Endodermal cell (in vitro differentiated cells): ENCODE data around the gene CEBPB. TPM values are rescaled to one million over a fixed set of nuclear protein-coding genes. Genes with fewer than 3 reads are reported as not detected.

Experiments used
- DNase-seq: peaks from one replicate; pipeline ENCODE4 v3.0.0-alpha.2; 2017
- H3K27ac ChIP-seq: 2 replicates; pipeline ENCODE4 v1.5.1; 2013; ENCODE audit warnings: mild to moderate bottlenecking, low read depth, low read length, moderate library complexity
- H3K27me3 ChIP-seq: 2 replicates; pipeline ENCODE4 v1.6.1; 2013; ENCODE audit warnings: mild to moderate bottlenecking, low read length, moderate library complexity; ENCODE audit not compliant: insufficient read depth, control insufficient read depth, poor library complexity, severe bottlenecking
- H3K36me3 ChIP-seq: 2 replicates; pipeline ENCODE4 v1.7.0; 2013; ENCODE audit warnings: mild to moderate bottlenecking, low read length, moderate library complexity; ENCODE audit not compliant: control insufficient read depth, insufficient read depth
- H3K4me1 ChIP-seq: one replicate; pipeline ENCODE4 v1.7.0; 2013; ENCODE audit warnings: low read length; ENCODE audit not compliant: control insufficient read depth, insufficient read depth
- H3K4me3 ChIP-seq: 2 replicates; pipeline ENCODE4 v1.5.1; 2013; ENCODE audit warnings: mild to moderate bottlenecking, low read length, moderate library complexity
- H3K9ac ChIP-seq: 2 replicates; pipeline ENCODE4 v1.6.1; 2013; ENCODE audit warnings: mild to moderate bottlenecking, low read length, moderate library complexity; ENCODE audit not compliant: poor library complexity, severe bottlenecking; ENCODE audit errors: extremely low read depth
- H3K9me3 ChIP-seq: 2 replicates; pipeline ENCODE4 v1.6.1; 2013; ENCODE audit warnings: mild to moderate bottlenecking, low read length, moderate library complexity; ENCODE audit not compliant: control insufficient read depth
- H3K27ac Mint-ChIP-seq: 2 replicates; pipeline ENCODE4 v1.8.0; 2020; ENCODE audit warnings: mixed read lengths
- H3K27me3 Mint-ChIP-seq: 2 replicates; pipeline ENCODE4 v1.8.0; 2021; ENCODE audit warnings: mild to moderate bottlenecking, mixed read lengths; ENCODE audit not compliant: insufficient read depth
- H3K36me3 Mint-ChIP-seq: 2 replicates; pipeline ENCODE4 v1.8.0; 2020; ENCODE audit warnings: low read depth, mixed read lengths
- H3K4me1 Mint-ChIP-seq: 2 replicates; pipeline ENCODE4 v1.8.0; 2020; ENCODE audit warnings: mixed read lengths
- H3K4me3 Mint-ChIP-seq: 2 replicates; pipeline ENCODE4 v1.8.0; 2020; ENCODE audit warnings: mild to moderate bottlenecking, moderate library complexity, mixed read lengths
- H3K9me3 Mint-ChIP-seq: 2 replicates; pipeline ENCODE4 v1.8.0; 2020; ENCODE audit warnings: mild to moderate bottlenecking, mixed read lengths
- WGBS, 2 experiments: methylation state at CpG; one replicate each; pipeline versions ENCODE4 v1.1.5 to v1.1.7; 2013; ENCODE audit warnings: missing lambda C conversion rate in 2 of 2, mixed read lengths in 1 of 2; ENCODE audit not compliant: insufficient coverage in 1 of 2, insufficient read length in 1 of 2; 5-methylcytosine and 5-hydroxymethylcytosine counted together
- total RNA-seq, 2 donors: library from RNA; stranded (reverse); fragmentation: NEBNext Ultra II Directional in 1 of 2; extraction: Animal tissue kit (Norgen Biotek cat#: 25700) in 1 of 2; gene quantifications; 2 replicates in 1 of 2; 3 replicates in 1 of 2; pipeline ENCODE4 v1.2.1, GENCODE V29; 2021
- TF ChIP-seq, protein P1 (sequence below): fragments of 200-600 bp; sonication (generic); conservative IDR thresholded peaks from 2 replicates; pipeline ENCODE4 v1.5.0; 2021; ENCODE audit warnings: antibody characterized with exemption, mild to moderate bottlenecking

Gene CEBPB
- total RNA-seq, 2 donors from 2014 or later = 14.9 to 15.1 TPM

DNA sequence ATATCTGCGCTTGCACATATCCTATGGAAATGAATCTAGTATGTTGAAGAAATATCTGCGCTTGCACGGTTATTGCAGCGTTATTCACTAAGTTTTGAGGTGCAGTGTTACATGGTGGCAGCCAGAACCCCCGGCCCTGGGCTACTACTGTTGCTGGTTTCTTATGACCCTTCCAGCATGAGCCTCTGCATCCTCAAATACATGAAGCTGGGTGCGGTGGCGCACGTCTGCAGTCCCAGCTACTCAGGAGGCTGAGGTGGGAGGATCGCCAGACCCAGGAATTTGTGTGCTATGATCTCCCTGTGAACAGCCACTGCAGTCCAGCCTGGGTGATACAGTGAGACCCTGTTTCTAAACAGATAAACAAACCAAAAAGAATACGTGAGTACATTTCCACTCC lies 9.3 kb upstream of the CEBPB start:
- Histone ChIP-seq H3K9me3 (no peaks in the 10 kb centered on the region), H3K4me1 (no peaks in the 10 kb centered on the region), H3K27ac (no peak overlapping the region), H3K36me3 (no peaks in the 10 kb centered on the region), H3K9ac (no peak overlapping the region), H3K27me3 (no peaks in the 10 kb centered on the region), H3K4me3 (no peak overlapping the region)
- WGBS, 2 experiments = 94 to 95% methylated on average over 8 to 10 of the region's 10 CpGs
- DNase-seq = no peak
- no peak overlapping the region for H3K27ac Mint-ChIP-seq
- no peak overlapping the region for H3K4me3 Mint-ChIP-seq
- peaks cover 13% of the 10 kb centered on the region for H3K27me3 Mint-ChIP-seq
- H3K4me1 Mint-ChIP-seq = no peaks in the 10 kb centered on the region
- peaks cover 1% of the 10 kb centered on the region for H3K36me3 Mint-ChIP-seq
- H3K9me3 Mint-ChIP-seq = no peaks in the 10 kb centered on the region
- TF ChIP-seq, protein P1, sequence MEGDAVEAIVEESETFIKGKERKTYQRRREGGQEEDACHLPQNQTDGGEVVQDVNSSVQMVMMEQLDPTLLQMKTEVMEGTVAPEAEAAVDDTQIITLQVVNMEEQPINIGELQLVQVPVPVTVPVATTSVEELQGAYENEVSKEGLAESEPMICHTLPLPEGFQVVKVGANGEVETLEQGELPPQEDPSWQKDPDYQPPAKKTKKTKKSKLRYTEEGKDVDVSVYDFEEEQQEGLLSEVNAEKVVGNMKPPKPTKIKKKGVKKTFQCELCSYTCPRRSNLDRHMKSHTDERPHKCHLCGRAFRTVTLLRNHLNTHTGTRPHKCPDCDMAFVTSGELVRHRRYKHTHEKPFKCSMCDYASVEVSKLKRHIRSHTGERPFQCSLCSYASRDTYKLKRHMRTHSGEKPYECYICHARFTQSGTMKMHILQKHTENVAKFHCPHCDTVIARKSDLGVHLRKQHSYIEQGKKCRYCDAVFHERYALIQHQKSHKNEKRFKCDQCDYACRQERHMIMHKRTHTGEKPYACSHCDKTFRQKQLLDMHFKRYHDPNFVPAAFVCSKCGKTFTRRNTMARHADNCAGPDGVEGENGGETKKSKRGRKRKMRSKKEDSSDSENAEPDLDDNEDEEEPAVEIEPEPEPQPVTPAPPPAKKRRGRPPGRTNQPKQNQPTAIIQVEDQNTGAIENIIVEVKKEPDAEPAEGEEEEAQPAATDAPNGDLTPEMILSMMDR = no peak

DNA sequence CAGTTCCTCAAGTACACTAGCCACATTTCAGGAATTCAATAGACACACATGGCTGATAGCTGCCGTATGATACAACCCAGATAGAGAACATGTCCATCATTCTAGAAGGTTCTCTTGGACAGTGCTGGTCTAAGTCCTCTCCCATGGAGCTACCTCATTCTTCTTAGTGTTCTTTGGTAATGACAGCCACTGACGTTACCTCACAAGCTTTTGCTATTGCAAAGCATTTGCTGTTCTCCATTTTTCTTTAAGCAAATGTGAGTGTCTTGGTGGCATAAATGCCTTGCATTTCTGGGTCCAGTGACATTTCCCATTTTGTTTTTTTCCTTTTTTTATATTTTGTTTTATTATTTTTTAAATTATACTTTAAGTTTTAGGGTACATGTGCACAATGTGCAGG lies 8.3 kb upstream of the CEBPB start:
- TF ChIP-seq, protein P1 = no peak
- H3K27me3 Mint-ChIP-seq = peaks cover 13% of the 10 kb centered on the region
- no peaks in the 10 kb centered on the region for H3K4me1 Mint-ChIP-seq
- H3K27ac Mint-ChIP-seq = no peak overlapping the region
- Histone ChIP-seq H3K4me1 (no peaks in the 10 kb centered on the region), H3K9me3 (no peaks in the 10 kb centered on the region), H3K27ac (no peak overlapping the region), H3K27me3 (no peaks in the 10 kb centered on the region), H3K9ac (no peak overlapping the region), H3K36me3 (no peaks in the 10 kb centered on the region), H3K4me3 (no peak overlapping the region)
- no peaks in the 10 kb centered on the region for H3K9me3 Mint-ChIP-seq
- no peaks in the 10 kb centered on the region for H3K36me3 Mint-ChIP-seq
- H3K4me3 Mint-ChIP-seq = no peak overlapping the region
- WGBS, 2 experiments = 93 to 94% methylated on average over 2 of the region's 2 CpGs
- DNase-seq = no peak

DNA sequence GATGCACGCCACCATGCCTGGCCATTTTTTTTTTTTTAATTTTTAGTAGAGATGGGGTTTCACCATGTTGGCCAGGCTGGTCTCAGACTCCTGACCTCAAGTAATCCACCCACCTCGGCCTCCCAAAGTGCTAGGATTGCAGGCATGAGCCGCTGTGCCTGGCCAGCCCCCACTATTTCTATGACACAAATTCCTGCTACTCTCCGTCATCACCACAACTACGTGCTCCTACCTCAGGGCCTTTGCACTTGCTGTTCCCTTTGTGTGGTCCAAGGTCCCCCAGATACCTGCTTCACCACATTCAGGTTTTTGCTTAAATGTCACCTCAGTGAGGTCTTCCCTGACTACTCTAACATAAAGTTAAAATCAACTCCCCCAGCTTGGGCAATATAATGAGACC lies 5.2 kb upstream of the CEBPB start:
- H3K9ac ChIP-seq = no peak overlapping the region
- no peaks in the 10 kb centered on the region for H3K36me3 ChIP-seq
- WGBS, 2 experiments = 93 to 97% methylated on average over 3 to 5 of the region's 5 CpGs
- no peaks in the 10 kb centered on the region for H3K27me3 ChIP-seq
- no peak overlapping the region for H3K27ac ChIP-seq
- peaks cover 16% of the 10 kb centered on the region for H3K27me3 Mint-ChIP-seq
- no peaks in the 10 kb centered on the region for H3K36me3 Mint-ChIP-seq
- H3K4me1 Mint-ChIP-seq = no peaks in the 10 kb centered on the region
- TF ChIP-seq, protein P1 = no peak
- no peak for DNase-seq
- H3K9me3 ChIP-seq = no peaks in the 10 kb centered on the region
- no peaks in the 10 kb centered on the region for H3K4me1 ChIP-seq
- H3K4me3 ChIP-seq = no peak overlapping the region
- no peak overlapping the region for H3K4me3 Mint-ChIP-seq
- no peak overlapping the region for H3K27ac Mint-ChIP-seq
- H3K9me3 Mint-ChIP-seq = no peaks in the 10 kb centered on the region
